Measurements from ENCODE around the gene HMGXB3. TPM values are rescaled to one million over a fixed set of nuclear protein-coding genes. Genes with fewer than 3 reads are reported as not detected.

HMGXB3 gene
- total and polyA plus RNA-seq, 4 donors, result 2.7 to 22.9 (median 11.0) TPM

- TF ChIP-seq GABPA (IDR thresholded peaks at IDR 0.05 in 1 of 2, conservative IDR thresholded peaks at IDR 0.05 in 1 of 2) (no peak), TAF1 (conservative IDR thresholded peaks at IDR 0.05) (no peak), SP1 (IDR thresholded peaks at IDR 0.05) (no peak)
These were observed 31.2 kb upstream of the HMGXB3 start (continued) for GRCh38 chr5:149969181-149969930.

- Histone ChIP-seq H3K27ac (ENCODE audit: low read depth in 1 of 2, low read length in 2 of 2) (no peak overlapping the region), H3K9me3 (ENCODE audit: control insufficient read depth in 4 of 4, low read length in 3 of 4) (no peaks in the 10 kb centered on the region), H3K36me3 (ENCODE audit: control insufficient read depth in 4 of 4, insufficient read depth in 3 of 4, low read depth in 1 of 4, low read length in 3 of 4) (no peaks in the 10 kb centered on the region), H3K4me1 (ENCODE audit: control insufficient read depth in 4 of 4, insufficient read depth in 4 of 4, low read length in 3 of 4) (no peaks in the 10 kb centered on the region), H3K27me3 (ENCODE audit: control insufficient read depth in 4 of 4, insufficient read depth in 4 of 4, low read length in 3 of 4) (no peaks in the 10 kb centered on the region), H3K9ac (ENCODE audit: low read depth in 1 of 2, low read length in 2 of 2) (no peak overlapping the region), H3K4me3 (ENCODE audit: low read depth in 1 of 3, low read length in 3 of 3) (no peak overlapping the region)
- 58% methylated on average over 2 of the region's 2 CpGs for WGBS
- TF ChIP-seq, protein P1, sequence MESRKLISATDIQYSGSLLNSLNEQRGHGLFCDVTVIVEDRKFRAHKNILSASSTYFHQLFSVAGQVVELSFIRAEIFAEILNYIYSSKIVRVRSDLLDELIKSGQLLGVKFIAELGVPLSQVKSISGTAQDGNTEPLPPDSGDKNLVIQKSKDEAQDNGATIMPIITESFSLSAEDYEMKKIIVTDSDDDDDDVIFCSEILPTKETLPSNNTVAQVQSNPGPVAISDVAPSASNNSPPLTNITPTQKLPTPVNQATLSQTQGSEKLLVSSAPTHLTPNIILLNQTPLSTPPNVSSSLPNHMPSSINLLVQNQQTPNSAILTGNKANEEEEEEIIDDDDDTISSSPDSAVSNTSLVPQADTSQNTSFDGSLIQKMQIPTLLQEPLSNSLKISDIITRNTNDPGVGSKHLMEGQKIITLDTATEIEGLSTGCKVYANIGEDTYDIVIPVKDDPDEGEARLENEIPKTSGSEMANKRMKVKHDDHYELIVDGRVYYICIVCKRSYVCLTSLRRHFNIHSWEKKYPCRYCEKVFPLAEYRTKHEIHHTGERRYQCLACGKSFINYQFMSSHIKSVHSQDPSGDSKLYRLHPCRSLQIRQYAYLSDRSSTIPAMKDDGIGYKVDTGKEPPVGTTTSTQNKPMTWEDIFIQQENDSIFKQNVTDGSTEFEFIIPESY (IDR thresholded peaks at IDR 0.05), result no peak
- TF ChIP-seq TAF1 (conservative IDR thresholded peaks at IDR 0.05), result no peak
- no peak for TF ChIP-seq YY1 (IDR thresholded peaks at IDR 0.05)
- TF ChIP-seq, protein P2, sequence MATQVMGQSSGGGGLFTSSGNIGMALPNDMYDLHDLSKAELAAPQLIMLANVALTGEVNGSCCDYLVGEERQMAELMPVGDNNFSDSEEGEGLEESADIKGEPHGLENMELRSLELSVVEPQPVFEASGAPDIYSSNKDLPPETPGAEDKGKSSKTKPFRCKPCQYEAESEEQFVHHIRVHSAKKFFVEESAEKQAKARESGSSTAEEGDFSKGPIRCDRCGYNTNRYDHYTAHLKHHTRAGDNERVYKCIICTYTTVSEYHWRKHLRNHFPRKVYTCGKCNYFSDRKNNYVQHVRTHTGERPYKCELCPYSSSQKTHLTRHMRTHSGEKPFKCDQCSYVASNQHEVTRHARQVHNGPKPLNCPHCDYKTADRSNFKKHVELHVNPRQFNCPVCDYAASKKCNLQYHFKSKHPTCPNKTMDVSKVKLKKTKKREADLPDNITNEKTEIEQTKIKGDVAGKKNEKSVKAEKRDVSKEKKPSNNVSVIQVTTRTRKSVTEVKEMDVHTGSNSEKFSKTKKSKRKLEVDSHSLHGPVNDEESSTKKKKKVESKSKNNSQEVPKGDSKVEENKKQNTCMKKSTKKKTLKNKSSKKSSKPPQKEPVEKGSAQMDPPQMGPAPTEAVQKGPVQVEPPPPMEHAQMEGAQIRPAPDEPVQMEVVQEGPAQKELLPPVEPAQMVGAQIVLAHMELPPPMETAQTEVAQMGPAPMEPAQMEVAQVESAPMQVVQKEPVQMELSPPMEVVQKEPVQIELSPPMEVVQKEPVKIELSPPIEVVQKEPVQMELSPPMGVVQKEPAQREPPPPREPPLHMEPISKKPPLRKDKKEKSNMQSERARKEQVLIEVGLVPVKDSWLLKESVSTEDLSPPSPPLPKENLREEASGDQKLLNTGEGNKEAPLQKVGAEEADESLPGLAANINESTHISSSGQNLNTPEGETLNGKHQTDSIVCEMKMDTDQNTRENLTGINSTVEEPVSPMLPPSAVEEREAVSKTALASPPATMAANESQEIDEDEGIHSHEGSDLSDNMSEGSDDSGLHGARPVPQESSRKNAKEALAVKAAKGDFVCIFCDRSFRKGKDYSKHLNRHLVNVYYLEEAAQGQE (IDR thresholded peaks at IDR 0.05), result no peak
- TF ChIP-seq, protein P3, sequence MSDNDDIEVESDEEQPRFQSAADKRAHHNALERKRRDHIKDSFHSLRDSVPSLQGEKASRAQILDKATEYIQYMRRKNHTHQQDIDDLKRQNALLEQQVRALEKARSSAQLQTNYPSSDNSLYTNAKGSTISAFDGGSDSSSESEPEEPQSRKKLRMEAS (IDR thresholded peaks at IDR 0.05), result no peak
- TF ChIP-seq JUND (IDR thresholded peaks at IDR 0.05), result no peak
- no peak for TF ChIP-seq CTCF (IDR thresholded peaks at IDR 0.05; ENCODE audit: low read depth, low read length, missing input control)
- no peak for TF ChIP-seq FOXA2 (IDR thresholded peaks at IDR 0.05)
- TF ChIP-seq RXRA (IDR thresholded peaks at IDR 0.05), result no peak
- no peak for TF ChIP-seq GABPA (IDR thresholded peaks at IDR 0.05 in 1 of 2, conservative IDR thresholded peaks at IDR 0.05 in 1 of 2)
- TF ChIP-seq NR2F2 (IDR thresholded peaks at IDR 0.05), result no peak
- no peak for TF ChIP-seq EGR1 (IDR thresholded peaks at IDR 0.05; ENCODE audit: low read depth in 2 of 2)
- no peak for TF ChIP-seq FOXA1 (IDR thresholded peaks at IDR 0.05)
- no peak for DNase-seq (ENCODE audit: low spot score)
These were observed 25.1 kb upstream of the HMGXB3 start for GRCh38 chr5:149975409-149975808.
